ENCODE results near the gene ACACB. TPM values are rescaled to one million over a fixed set of nuclear protein-coding genes. Genes with fewer than 3 reads are reported as not detected.

ACACB gene
- total RNA-seq, 1 donor from 2014 or later, result 15.4 TPM

GRCh38 chr12:109236257-109236656, 119.9 kb downstream of the ACACB start:
- DNase-seq (ENCODE audit: low spot score in 2 of 2, unreplicated experiment in 2 of 2), result no peak
- no peaks in the 10 kb centered on the region for H3K9me3 Mint-ChIP-seq
- no peak overlapping the region for H3K27ac Mint-ChIP-seq
- no peak for TF ChIP-seq CTCF (IDR thresholded peaks at IDR 0.05; ENCODE audit: unreplicated experiment)
- H3K4me1 Mint-ChIP-seq, result no peaks in the 10 kb centered on the region
- H3K27me3 Mint-ChIP-seq (ENCODE audit: low read depth), result no peaks in the 10 kb centered on the region
- H3K36me3 Mint-ChIP-seq, result peaks cover 9% of the 10 kb centered on the region
- no peak overlapping the region for H3K4me3 Mint-ChIP-seq

GRCh38 chr12:109239179-109239578, 122.8 kb downstream of the ACACB start:
- H3K27ac Mint-ChIP-seq, result no peak overlapping the region
- H3K36me3 Mint-ChIP-seq, result peaks cover 18% of the 10 kb centered on the region
- H3K4me3 Mint-ChIP-seq, result no peak overlapping the region
- no peak for TF ChIP-seq CTCF (IDR thresholded peaks at IDR 0.05; ENCODE audit: unreplicated experiment)
- no peak for DNase-seq (ENCODE audit: low spot score in 2 of 2, unreplicated experiment in 2 of 2)
- no peaks in the 10 kb centered on the region for H3K4me1 Mint-ChIP-seq
- H3K9me3 Mint-ChIP-seq, result no peaks in the 10 kb centered on the region
- H3K27me3 Mint-ChIP-seq (ENCODE audit: low read depth), result no peaks in the 10 kb centered on the region

- no peak for DNase-seq (ENCODE audit: low spot score in 2 of 2, unreplicated experiment in 2 of 2)
- no peak for TF ChIP-seq CTCF (IDR thresholded peaks at IDR 0.05; ENCODE audit: unreplicated experiment)
- no peaks in the 10 kb centered on the region for H3K27me3 Mint-ChIP-seq (ENCODE audit: low read depth)
- H3K4me1 Mint-ChIP-seq, result no peaks in the 10 kb centered on the region
- H3K36me3 Mint-ChIP-seq, result peaks cover 18% of the 10 kb centered on the region
- H3K4me3 Mint-ChIP-seq, result no peak overlapping the region
- H3K27ac Mint-ChIP-seq, result no peak overlapping the region
- no peaks in the 10 kb centered on the region for H3K9me3 Mint-ChIP-seq
These were observed 123.3 kb downstream of the ACACB start for GRCh38 chr12:109239691-109240090.

- H3K27ac Mint-ChIP-seq, result no peak overlapping the region
- no peak for DNase-seq (ENCODE audit: low spot score in 2 of 2, unreplicated experiment in 2 of 2)
- no peaks in the 10 kb centered on the region for H3K9me3 Mint-ChIP-seq
- TF ChIP-seq CTCF (IDR thresholded peaks at IDR 0.05; ENCODE audit: unreplicated experiment), result no peak
- H3K4me3 Mint-ChIP-seq, result no peak overlapping the region
- H3K27me3 Mint-ChIP-seq (ENCODE audit: low read depth), result no peaks in the 10 kb centered on the region
- no peaks in the 10 kb centered on the region for H3K4me1 Mint-ChIP-seq
- peaks cover 15% of the 10 kb centered on the region for H3K36me3 Mint-ChIP-seq
These were observed 124.0 kb downstream of the ACACB start for GRCh38 chr12:109240365-109240764.

GRCh38 chr12:109241936-109242335, 125.5 kb downstream of the ACACB start:
- H3K4me3 Mint-ChIP-seq, result no peak overlapping the region
- no peak for DNase-seq (ENCODE audit: low spot score in 2 of 2, unreplicated experiment in 2 of 2)
- peaks cover 20% of the 10 kb centered on the region for H3K36me3 Mint-ChIP-seq
- H3K4me1 Mint-ChIP-seq, result no peaks in the 10 kb centered on the region
- H3K9me3 Mint-ChIP-seq, result no peaks in the 10 kb centered on the region
- TF ChIP-seq CTCF (IDR thresholded peaks at IDR 0.05; ENCODE audit: unreplicated experiment), result no peak
- H3K27ac Mint-ChIP-seq, result no peak overlapping the region
- no peaks in the 10 kb centered on the region for H3K27me3 Mint-ChIP-seq (ENCODE audit: low read depth)

- no peak for TF ChIP-seq CTCF (IDR thresholded peaks at IDR 0.05; ENCODE audit: unreplicated experiment)
- Mint-ChIP-seq H3K36me3 (peaks cover 23% of the 10 kb centered on the region), H3K9me3 (no peaks in the 10 kb centered on the region), H3K27me3 (ENCODE audit: low read depth) (no peaks in the 10 kb centered on the region), H3K27ac (no peak overlapping the region), H3K4me3 (no peak overlapping the region), H3K4me1 (no peaks in the 10 kb centered on the region)
- DNase-seq (ENCODE audit: low spot score in 2 of 2, unreplicated experiment in 2 of 2), result no peak
These were observed 127.7 kb downstream of the ACACB start for GRCh38 chr12:109244073-109244472.

Measured in mesothelial cell of epicardium (in vitro differentiated cells).